GM21381 (cell line): ENCODE measurements around the gene MS4A7.

Source experiments
- ATAC-seq: cut with Tn5 transposase; IDR thresholded peaks from one replicate; pipeline ENCODE4 v1.9.1; 2021; ENCODE audit warnings: mild to moderate bottlenecking, moderate library complexity; ENCODE audit not compliant: unreplicated experiment

Gene MS4A7

GRCh38 chr11:60370811-60371298 lies 7.5 kb upstream of the MS4A7 start:
- ATAC-seq: no peak

GRCh38 chr11:60371386-60371785 lies 6.9 kb upstream of the MS4A7 start:
- no peak for ATAC-seq

- ATAC-seq: no peak
Observed at GRCh38 chr11:60371854-60372253, 6.5 kb upstream of the MS4A7 start.

GRCh38 chr11:60372767-60373166 lies 5.6 kb upstream of the MS4A7 start:
- no peak for ATAC-seq

GRCh38 chr11:60375316-60375715 lies 3.0 kb upstream of the MS4A7 start:
- ATAC-seq: no peak

GRCh38 chr11:60376601-60377000 lies 1.7 kb upstream of the MS4A7 start:
- no peak for ATAC-seq

GRCh38 chr11:60377401-60378136 lies 763 bp upstream of the MS4A7 start:
- ATAC-seq: peak; percentile 51

- ATAC-seq: peak; percentile 91
Observed at GRCh38 chr11:60389279-60389910, 11.1 kb downstream of the MS4A7 start.

GRCh38 chr11:60390419-60390818 lies 12.1 kb downstream of the MS4A7 start:
- no peak for ATAC-seq

- ATAC-seq: no peak
Observed at GRCh38 chr11:60392361-60392760, 14.0 kb downstream of the MS4A7 start.

- no peak for ATAC-seq
Observed at GRCh38 chr11:60393016-60393415, 14.7 kb downstream of the MS4A7 start.

- no peak for ATAC-seq
Observed at GRCh38 chr11:60394666-60395380, 16.5 kb downstream of the MS4A7 start.

- no peak for ATAC-seq
Observed at GRCh38 chr11:60396382-60396781, 18.1 kb downstream of the MS4A7 start, which contains the start of gene MS4A14. Gene MS4A14, plus strand, starts transcription at chr11:60396459. Its CDS starts 120 bp downstream, at chr11:60396579.

GRCh38 chr11:60396799-60397198 lies 18.5 kb downstream of the MS4A7 start:
- peak; percentile 70 for ATAC-seq

GRCh38 chr11:60420015-60420414 lies 41.7 kb downstream of the MS4A7 start:
- no peak for ATAC-seq

GRCh38 chr11:60422609-60423008 lies 44.3 kb downstream of the MS4A7 start:
- no peak for ATAC-seq

GRCh38 chr11:60428517-60428916 lies 50.2 kb downstream of the MS4A7 start:
- ATAC-seq: no peak

GRCh38 chr11:60429272-60429671 lies 50.9 kb downstream of the MS4A7 start, which contains the start of gene MS4A5:
Gene MS4A5, plus strand, starts transcription at chr11:60429572. Its CDS starts 103 bp downstream, at chr11:60429675.
- ATAC-seq: no peak

- no peak for ATAC-seq
Observed at GRCh38 chr11:60431251-60431650, 52.9 kb downstream of the MS4A7 start.

- no peak for ATAC-seq
Observed at GRCh38 chr11:60433401-60433800, 55.1 kb downstream of the MS4A7 start.
